HG03060 (cell line): Measurements from ENCODE around the gene ZFTA.
"Not testable (repeated sequence)": the region's sequence is repeated elsewhere in the genome, so short reads cannot be mapped to it uniquely, and the experiment has no call there.

Source experiments
- ATAC-seq: cut with Tn5 transposase; IDR thresholded peaks from one replicate; pipeline ENCODE4 v1.9.1; 2021; ENCODE audit warnings: low read depth, moderate number of reproducible peaks; ENCODE audit not compliant: unreplicated experiment

ZFTA gene

GRCh38 chr11:63779039-63779438, 10.5 kb upstream of the ZFTA start:
- no peak for ATAC-seq

- no peak for ATAC-seq
These were observed 6.6 kb upstream of the ZFTA start for GRCh38 chr11:63775191-63775590.

GRCh38 chr11:63771741-63772318, 3.3 kb upstream of the ZFTA start:
- ATAC-seq = not testable (repeated sequence)

- ATAC-seq = no peak
These were observed 2.2 kb upstream of the ZFTA start for GRCh38 chr11:63770763-63771162.

- ATAC-seq = no peak
These were observed 1.3 kb upstream of the ZFTA start for GRCh38 chr11:63769714-63770455.

- no peak for ATAC-seq
These were observed 603 bp upstream of the ZFTA start for GRCh38 chr11:63769042-63769713.

GRCh38 chr11:63767565-63768236, 874 bp downstream of the ZFTA start:
- ATAC-seq = no peak

GRCh38 chr11:63767267-63767564, 1.4 kb downstream of the ZFTA start:
- ATAC-seq = no peak

GRCh38 chr11:63766531-63767235, 1.9 kb downstream of the ZFTA start:
- no peak for ATAC-seq

GRCh38 chr11:63765688-63766241, 2.8 kb downstream of the ZFTA start:
- ATAC-seq = no peak

- ATAC-seq = no peak
These were observed 3.6 kb downstream of the ZFTA start for GRCh38 chr11:63764679-63765647.

- ATAC-seq = no peak
These were observed 4.3 kb downstream of the ZFTA start for GRCh38 chr11:63764340-63764678.

GRCh38 chr11:63763496-63764339, 4.9 kb downstream of the ZFTA start:
- no peak for ATAC-seq

- no peak for ATAC-seq
These were observed 5.7 kb downstream of the ZFTA start for GRCh38 chr11:63762654-63763495.

GRCh38 chr11:63761931-63762653, 6.5 kb downstream of the ZFTA start:
- ATAC-seq = no peak

- no peak for ATAC-seq
These were observed 7.4 kb downstream of the ZFTA start for GRCh38 chr11:63761188-63761587.

- ATAC-seq = no peak
These were observed 8.0 kb downstream of the ZFTA start for GRCh38 chr11:63760487-63761079.
